ENCODE data around the gene MND1.

GRCh38 chr4:153394945-153395344 lies 50.5 kb downstream of the MND1 start:
- TF ChIP-seq CTCF (IDR thresholded peaks at IDR 0.05) (no peak), POLR2A (IDR thresholded peaks at IDR 0.05) (no peak)

Data from right lobe of liver (tissue), 4 donors.